Progenitor cell of endocrine pancreas (in vitro differentiated cells): Measurements from ENCODE around the gene TRIM63. TPM values are rescaled to one million over a fixed set of nuclear protein-coding genes. Genes with fewer than 3 reads are reported as not detected.

Experiments
- DNase-seq: peaks from one replicate; pipeline ENCODE4 v3.0.0; 2021; ENCODE audit warnings: low spot score; ENCODE audit not compliant: unreplicated experiment
- H3K27ac Mint-ChIP-seq: 2 replicates; pipeline ENCODE4 v1.8.0; 2021; ENCODE audit warnings: mild to moderate bottlenecking, moderate library complexity, mixed read lengths
- H3K27me3 Mint-ChIP-seq: 2 replicates; pipeline ENCODE4 v1.8.0; 2021; ENCODE audit warnings: mixed read lengths
- H3K36me3 Mint-ChIP-seq: 2 replicates; pipeline ENCODE4 v1.8.0; 2022; ENCODE audit warnings: mixed read lengths; ENCODE audit not compliant: insufficient read depth
- H3K4me1 Mint-ChIP-seq: 2 replicates; pipeline ENCODE4 v1.8.0; 2021; ENCODE audit warnings: low read depth, mixed read lengths
- H3K4me3 Mint-ChIP-seq: 2 replicates; pipeline ENCODE4 v1.8.0; 2021; ENCODE audit warnings: low read depth, mild to moderate bottlenecking, moderate library complexity, mixed read lengths
- H3K9me3 Mint-ChIP-seq: 2 replicates; pipeline ENCODE4 v1.8.0; 2021; ENCODE audit warnings: low read depth, mixed read lengths
- total RNA-seq: library from RNA; stranded (reverse); gene quantifications from 2 replicates; pipeline ENCODE4 v1.2.1, GENCODE V29; 2021
- TF ChIP-seq, protein P1 (sequence below): fragments of 200-600 bp; sonication (generic); IDR thresholded peaks from one replicate; pipeline ENCODE4 v1.5.0; 2021; ENCODE audit warnings: antibody characterized with exemption, mild to moderate bottlenecking; ENCODE audit not compliant: unreplicated experiment

Gene TRIM63
- total RNA-seq, 1 donor from 2014 or later = not detected

- Mint-ChIP-seq H3K4me1 (no peaks in the 10 kb centered on the region), H3K4me3 (no peak overlapping the region), H3K36me3 (no peaks in the 10 kb centered on the region), H3K9me3 (no peaks in the 10 kb centered on the region), H3K27ac (no peak overlapping the region), H3K27me3 (peaks cover 10% of the 10 kb centered on the region)
- no peak for DNase-seq
- TF ChIP-seq, protein P1, sequence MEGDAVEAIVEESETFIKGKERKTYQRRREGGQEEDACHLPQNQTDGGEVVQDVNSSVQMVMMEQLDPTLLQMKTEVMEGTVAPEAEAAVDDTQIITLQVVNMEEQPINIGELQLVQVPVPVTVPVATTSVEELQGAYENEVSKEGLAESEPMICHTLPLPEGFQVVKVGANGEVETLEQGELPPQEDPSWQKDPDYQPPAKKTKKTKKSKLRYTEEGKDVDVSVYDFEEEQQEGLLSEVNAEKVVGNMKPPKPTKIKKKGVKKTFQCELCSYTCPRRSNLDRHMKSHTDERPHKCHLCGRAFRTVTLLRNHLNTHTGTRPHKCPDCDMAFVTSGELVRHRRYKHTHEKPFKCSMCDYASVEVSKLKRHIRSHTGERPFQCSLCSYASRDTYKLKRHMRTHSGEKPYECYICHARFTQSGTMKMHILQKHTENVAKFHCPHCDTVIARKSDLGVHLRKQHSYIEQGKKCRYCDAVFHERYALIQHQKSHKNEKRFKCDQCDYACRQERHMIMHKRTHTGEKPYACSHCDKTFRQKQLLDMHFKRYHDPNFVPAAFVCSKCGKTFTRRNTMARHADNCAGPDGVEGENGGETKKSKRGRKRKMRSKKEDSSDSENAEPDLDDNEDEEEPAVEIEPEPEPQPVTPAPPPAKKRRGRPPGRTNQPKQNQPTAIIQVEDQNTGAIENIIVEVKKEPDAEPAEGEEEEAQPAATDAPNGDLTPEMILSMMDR = no peak
These were observed 61.9 kb downstream of the TRIM63 start for GRCh38 chr1:26005434-26006105.

DNA sequence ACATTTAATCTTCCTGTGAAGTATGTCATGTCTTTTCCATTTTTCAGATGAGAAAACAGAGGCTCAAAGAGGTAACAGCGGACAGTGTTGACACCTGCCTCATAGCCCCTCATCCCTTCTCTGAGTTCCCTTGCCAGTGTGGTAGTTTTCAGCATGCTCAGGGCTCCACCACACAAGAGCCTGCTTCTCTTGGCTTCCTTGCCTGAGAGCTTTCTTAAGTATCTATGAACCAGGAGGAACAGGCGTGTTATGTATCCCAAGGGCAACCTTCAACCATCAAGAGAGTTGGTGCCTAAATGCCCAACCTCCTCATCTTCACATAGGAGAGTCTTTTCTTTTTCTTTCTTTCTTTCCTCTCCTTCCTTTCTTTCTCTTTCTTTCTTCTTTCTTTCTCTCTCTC lies 63.7 kb downstream of the TRIM63 start:
- Mint-ChIP-seq H3K4me1 (peaks cover under 1% of the 10 kb centered on the region), H3K27ac (no peak overlapping the region), H3K36me3 (no peaks in the 10 kb centered on the region), H3K27me3 (peaks cover 10% of the 10 kb centered on the region), H3K9me3 (no peaks in the 10 kb centered on the region), H3K4me3 (no peak overlapping the region)
- DNase-seq = no peak
- TF ChIP-seq, protein P1 = no peak

DNA sequence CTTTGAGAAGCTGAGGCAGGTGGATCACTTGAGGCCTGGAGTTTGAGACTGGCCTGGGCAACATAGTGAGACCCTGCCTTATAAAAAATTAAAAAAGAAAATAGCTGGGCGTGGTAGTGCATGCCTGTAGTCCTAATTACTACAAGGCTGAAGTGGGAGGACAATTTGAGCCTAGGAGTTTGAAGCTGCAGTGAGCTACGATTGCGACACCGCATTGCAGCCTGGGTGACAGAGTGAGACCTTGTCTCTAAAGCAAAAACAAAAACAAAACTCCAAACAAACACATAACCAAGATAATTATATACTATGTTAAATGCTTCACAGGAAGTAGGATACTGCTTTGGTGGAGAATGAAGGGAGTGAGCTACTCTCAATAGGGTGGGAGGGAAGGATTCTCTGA lies 64.2 kb downstream of the TRIM63 start:
- no peaks in the 10 kb centered on the region for H3K9me3 Mint-ChIP-seq
- H3K27ac Mint-ChIP-seq = no peak overlapping the region
- no peak for DNase-seq
- no peak overlapping the region for H3K4me3 Mint-ChIP-seq
- peaks cover 3% of the 10 kb centered on the region for H3K4me1 Mint-ChIP-seq
- TF ChIP-seq, protein P1 = no peak
- H3K36me3 Mint-ChIP-seq = no peaks in the 10 kb centered on the region
- peaks cover 10% of the 10 kb centered on the region for H3K27me3 Mint-ChIP-seq

Other genes with a start within 250 kb of the TRIM63 start
- gene MTFR1L, start 247.7 kb downstream of the TRIM63 start, total RNA-seq = 55.0 and 58.8 TPM in 2 replicates
- gene AUNIP, start 208.2 kb downstream of the TRIM63 start, total RNA-seq = 4.7 and 5.9 TPM in 2 replicates
- 20.2 and 21.0 TPM in 2 replicates for gene PAQR7, start 191.9 kb downstream of the TRIM63 start, total RNA-seq
- gene STMN1, start 161.2 kb downstream of the TRIM63 start, total RNA-seq = 811 and 856 TPM in 2 replicates
- gene PAFAH2, start 69.6 kb downstream of the TRIM63 start, total RNA-seq = 12.8 and 14.5 TPM in 2 replicates
- gene EXTL1, start 45.9 kb downstream of the TRIM63 start, total RNA-seq = 3.6 and 4.1 TPM in 2 replicates
- gene SLC30A2, start 21.5 kb downstream of the TRIM63 start, total RNA-seq = 0.13 and 0.17 TPM in 2 replicates
- 15.2 and 17.2 TPM in 2 replicates for gene PDIK1L, start 44.2 kb upstream of the TRIM63 start, total RNA-seq
- gene FAM110D, start 91.4 kb upstream of the TRIM63 start, total RNA-seq = 0.33 and 0.36 TPM in 2 replicates
- not detected in 2 replicates for gene C1orf232, start 101.3 kb upstream of the TRIM63 start, total RNA-seq
- gene ZNF593, start 102.3 kb upstream of the TRIM63 start, total RNA-seq = 28.9 and 32.1 TPM in 2 replicates
- gene ZNF593OS, start 104.2 kb upstream of the TRIM63 start, total RNA-seq = not detected in 2 replicates
- gene CNKSR1, start 109.9 kb upstream of the TRIM63 start, total RNA-seq = 52.0 and 52.1 TPM in 2 replicates
- not detected in 2 replicates for gene CATSPER4, start 123.0 kb upstream of the TRIM63 start, total RNA-seq
- 20.8 and 21.3 TPM in 2 replicates for gene CEP85, start 166.6 kb upstream of the TRIM63 start, total RNA-seq
- 63.8 and 66.6 TPM in 2 replicates for gene SH3BGRL3, start 212.5 kb upstream of the TRIM63 start, total RNA-seq
- 47.8 and 48.9 TPM in 2 replicates for gene UBXN11, start 239.0 kb upstream of the TRIM63 start, total RNA-seq